Activated naive CD4-positive, alpha-beta T cell treated with anti-CD3 and anti-CD28 coated beads, Interleukin-2, amount 10 ng/mL, durations not matched to agents 7 days and 5 days (primary cell): Measurements from ENCODE around the gene YKT6.

Source experiments
- CTCF ChIA-PET: fragments of 350-600 bp; sonication (Branson Sonifier 250); formaldehyde crosslinking; loops from one replicate; lab custom pipeline; 2021; ENCODE audit warnings: antibody characterized with exemption; lab: Charles Lee
- DNase-seq: peaks from one replicate; pipeline ENCODE4 v3.0.0-alpha.2; 2020
- H3K27ac Mint-ChIP-seq: one replicate; pipeline ENCODE4 v1.8.0; 2021; ENCODE audit warnings: mild to moderate bottlenecking, moderate library complexity, mixed read lengths
- H3K27me3 Mint-ChIP-seq: one replicate; pipeline ENCODE4 v1.8.0; 2021; ENCODE audit warnings: mild to moderate bottlenecking, mixed read lengths
- H3K36me3 Mint-ChIP-seq: one replicate; pipeline ENCODE4 v1.8.0; 2021; ENCODE audit warnings: mixed read lengths
- H3K4me1 Mint-ChIP-seq: one replicate; pipeline ENCODE4 v1.8.0; 2021; ENCODE audit warnings: mixed read lengths
- H3K4me3 Mint-ChIP-seq: one replicate; pipeline ENCODE4 v1.8.0; 2021; ENCODE audit warnings: mild to moderate bottlenecking, moderate library complexity, mixed read lengths
- H3K9me3 Mint-ChIP-seq: one replicate; pipeline ENCODE4 v1.8.0; 2021; ENCODE audit warnings: mixed read lengths

Gene YKT6

GRCh38 chr7:44251269-44251668 lies 50.5 kb downstream of the YKT6 start:
- no peak for DNase-seq

GRCh38 chr7:44251881-44252280 lies 51.1 kb downstream of the YKT6 start:
- CTCF ChIA-PET: interaction anchor here (3.0 kb wide), 1 partner anchor 11 kb away, joined by 15 read pairs; no protein-coding TSS in a partner anchor
- no peak for DNase-seq
- no peaks in the 10 kb centered on the region for H3K4me1 Mint-ChIP-seq
- no peak overlapping the region for H3K27ac Mint-ChIP-seq
- H3K9me3 Mint-ChIP-seq: peaks cover 2% of the 10 kb centered on the region
- no peaks in the 10 kb centered on the region for H3K36me3 Mint-ChIP-seq
- no peak overlapping the region for H3K4me3 Mint-ChIP-seq
- peaks cover 3% of the 10 kb centered on the region for H3K27me3 Mint-ChIP-seq

More at GRCh38 chr7:44251269-44251668, 50.5 kb downstream of the YKT6 start:
- no peaks in the 10 kb centered on the region for H3K36me3 Mint-ChIP-seq
- no peak overlapping the region for H3K4me3 Mint-ChIP-seq
- CTCF ChIA-PET: interaction anchor here (3.0 kb wide), 1 partner anchor 10 kb away, joined by 15 read pairs; no protein-coding TSS in a partner anchor
- peaks cover 3% of the 10 kb centered on the region for H3K27me3 Mint-ChIP-seq
- peaks cover 2% of the 10 kb centered on the region for H3K9me3 Mint-ChIP-seq
- no peak overlapping the region for H3K27ac Mint-ChIP-seq
- H3K4me1 Mint-ChIP-seq: no peaks in the 10 kb centered on the region

- Mint-ChIP-seq H3K27ac (no peak overlapping the region), H3K27me3 (no peaks in the 10 kb centered on the region)
These were observed 55.7 kb downstream of the YKT6 start for GRCh38 chr7:44256459-44256858.

GRCh38 chr7:44257213-44257612 lies 56.4 kb downstream of the YKT6 start:
- Mint-ChIP-seq H3K4me1 (peaks cover 25% of the 10 kb centered on the region), H3K4me3 (no peak overlapping the region), H3K27ac (peak overlapping the region; percentile 93), H3K36me3 (no peaks in the 10 kb centered on the region), H3K9me3 (peaks cover 2% of the 10 kb centered on the region), H3K27me3 (no peaks in the 10 kb centered on the region)
- no peak for DNase-seq
- CTCF ChIA-PET: interaction anchor here (1.2 to 2.6 kb wide), 2 partner anchors 16 to 161 kb away, joined by 3 to 18 read pairs; no protein-coding TSS in a partner anchor

More at GRCh38 chr7:44256459-44256858, 55.7 kb downstream of the YKT6 start:
- peaks cover 25% of the 10 kb centered on the region for H3K4me1 Mint-ChIP-seq
- H3K36me3 Mint-ChIP-seq: no peaks in the 10 kb centered on the region
- peaks cover 2% of the 10 kb centered on the region for H3K9me3 Mint-ChIP-seq
- H3K4me3 Mint-ChIP-seq: no peak overlapping the region
- no peak for DNase-seq
- CTCF ChIA-PET: interaction anchor here (1.5 to 2.6 kb wide), 2 partner anchors 15 to 234 kb away, joined by 4 to 18 read pairs; partner anchors contain the start of gene NUDCD3

- DNase-seq: peak; percentile 78
- H3K27me3 Mint-ChIP-seq: no peaks in the 10 kb centered on the region
- H3K4me3 Mint-ChIP-seq: no peak overlapping the region
- peaks cover 25% of the 10 kb centered on the region for H3K4me1 Mint-ChIP-seq
- CTCF ChIA-PET: interaction anchor here (1.2 to 2.6 kb wide), 3 partner anchors 16 to 161 kb away, joined by 3 to 18 read pairs (median 3); no protein-coding TSS in a partner anchor
- H3K9me3 Mint-ChIP-seq: peaks cover 2% of the 10 kb centered on the region
- no peaks in the 10 kb centered on the region for H3K36me3 Mint-ChIP-seq
- H3K27ac Mint-ChIP-seq: peak overlapping the region; percentile 93
These were observed 57.0 kb downstream of the YKT6 start for GRCh38 chr7:44257618-44258422.

GRCh38 chr7:44258423-44258760 lies 57.6 kb downstream of the YKT6 start:
- Mint-ChIP-seq H3K36me3 (no peaks in the 10 kb centered on the region), H3K4me1 (peaks cover 25% of the 10 kb centered on the region), H3K4me3 (no peak overlapping the region), H3K27ac (peak overlapping the region; percentile 93), H3K27me3 (no peaks in the 10 kb centered on the region), H3K9me3 (peaks cover 2% of the 10 kb centered on the region)
- CTCF ChIA-PET: interaction anchor here (0.8 to 2.6 kb wide), 5 partner anchors 17 to 230 kb away, joined by 3 to 18 read pairs (median 3); no protein-coding TSS in a partner anchor
- DNase-seq: no peak

- DNase-seq: no peak
- peak overlapping the region; percentile 93 for H3K27ac Mint-ChIP-seq
- CTCF ChIA-PET: interaction anchor here (0.7 to 2.6 kb wide), 5 partner anchors 18 to 229 kb away, joined by 3 to 18 read pairs (median 3); no protein-coding TSS in a partner anchor
- peaks cover 25% of the 10 kb centered on the region for H3K4me1 Mint-ChIP-seq
- H3K4me3 Mint-ChIP-seq: no peak overlapping the region
- H3K27me3 Mint-ChIP-seq: peaks cover 5% of the 10 kb centered on the region
- peaks cover 2% of the 10 kb centered on the region for H3K9me3 Mint-ChIP-seq
- no peaks in the 10 kb centered on the region for H3K36me3 Mint-ChIP-seq
These were observed 58.2 kb downstream of the YKT6 start for GRCh38 chr7:44258865-44259546.

- Mint-ChIP-seq H3K4me3 (no peak overlapping the region), H3K4me1 (peaks cover 25% of the 10 kb centered on the region), H3K27me3 (peaks cover 11% of the 10 kb centered on the region), H3K9me3 (peaks cover 2% of the 10 kb centered on the region), H3K36me3 (no peaks in the 10 kb centered on the region), H3K27ac (no peak overlapping the region)
- CTCF ChIA-PET: interaction anchor here (0.7 to 1.5 kb wide), 2 partner anchors 19 to 48 kb away, joined by 3 to 4 read pairs; no protein-coding TSS in a partner anchor
- no peak for DNase-seq
These were observed 59.0 kb downstream of the YKT6 start for GRCh38 chr7:44259547-44260457.

GRCh38 chr7:44261240-44261639 lies 60.5 kb downstream of the YKT6 start:
- H3K27ac Mint-ChIP-seq: no peak overlapping the region
- DNase-seq: no peak
- no peaks in the 10 kb centered on the region for H3K36me3 Mint-ChIP-seq
- no peak overlapping the region for H3K4me3 Mint-ChIP-seq
- H3K9me3 Mint-ChIP-seq: no peaks in the 10 kb centered on the region
- H3K4me1 Mint-ChIP-seq: peaks cover 25% of the 10 kb centered on the region
- peaks cover 16% of the 10 kb centered on the region for H3K27me3 Mint-ChIP-seq
- CTCF ChIA-PET: no interaction called here

GRCh38 chr7:44262031-44262430 lies 61.3 kb downstream of the YKT6 start:
- H3K27ac Mint-ChIP-seq: no peak overlapping the region
- no peaks in the 10 kb centered on the region for H3K9me3 Mint-ChIP-seq
- peaks cover 25% of the 10 kb centered on the region for H3K4me1 Mint-ChIP-seq
- no peak for DNase-seq
- no peaks in the 10 kb centered on the region for H3K36me3 Mint-ChIP-seq
- CTCF ChIA-PET: interaction anchor here (1.2 kb wide), 1 partner anchor 9 kb away, joined by 3 read pairs; no protein-coding TSS in a partner anchor
- H3K27me3 Mint-ChIP-seq: peaks cover 24% of the 10 kb centered on the region
- no peak overlapping the region for H3K4me3 Mint-ChIP-seq

GRCh38 chr7:44263326-44264082 lies 62.7 kb downstream of the YKT6 start:
- no peak overlapping the region for H3K27ac Mint-ChIP-seq
- peaks cover 30% of the 10 kb centered on the region for H3K27me3 Mint-ChIP-seq
- no peaks in the 10 kb centered on the region for H3K36me3 Mint-ChIP-seq
- DNase-seq: no peak
- CTCF ChIA-PET: interaction anchor here (2.4 kb wide), 1 partner anchor 23 kb away, joined by 7 read pairs; no protein-coding TSS in a partner anchor
- peaks cover 11% of the 10 kb centered on the region for H3K4me1 Mint-ChIP-seq
- H3K4me3 Mint-ChIP-seq: no peak overlapping the region
- H3K9me3 Mint-ChIP-seq: no peaks in the 10 kb centered on the region
